ENCODE data around the gene LAMA2.
A peak's percentile ranks its signal among the peaks of the same experiment; 100 is the strongest.
"Not testable (repeated sequence)": the region's sequence is repeated elsewhere in the genome, so short reads cannot be mapped to it uniquely, and the experiment has no call there.

Gene LAMA2

GRCh38 chr6:129159242-129159641 is 276.3 kb downstream of the LAMA2 start:
- peak; percentile 48 for DNase-seq (ENCODE audit: low read depth, low spot score)
- peak overlapping the region; percentile 90 for H3K27ac ChIP-seq
- H3K4me3 ChIP-seq: peak overlapping the region; percentile 94
- H3K36me3 ChIP-seq (ENCODE audit: insufficient read depth, low read length); H3K9me3 ChIP-seq (ENCODE audit: low read depth, low read length): not testable (repeated sequence)
- H3K9ac ChIP-seq (ENCODE audit: insufficient read length): peak overlapping the region; percentile 79
- TF ChIP-seq POLR2AphosphoS5 (IDR thresholded peaks at IDR 0.05; ENCODE audit: borderline replicate concordance, low read depth, low read length): peak; percentile 24; the same call in 1 of the 2 replicates

DNA sequence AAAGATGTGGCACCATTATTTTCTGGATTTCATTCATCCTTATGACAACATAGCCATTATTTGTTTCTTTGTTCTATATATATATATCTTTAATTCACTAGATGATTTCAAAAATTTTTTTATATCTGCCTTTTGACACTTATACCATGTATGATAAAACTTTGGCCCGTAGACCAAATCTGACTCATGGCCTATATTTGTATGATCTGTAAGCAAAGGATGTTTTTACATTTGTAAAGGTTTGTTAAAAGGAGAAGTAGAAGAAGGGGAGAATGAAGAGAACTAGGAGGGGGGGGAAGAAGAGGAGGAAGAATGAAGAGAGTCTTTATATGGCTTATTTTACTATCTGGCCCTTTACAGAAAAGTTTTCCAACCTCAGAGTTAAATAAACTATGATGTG is 279.7 kb downstream of the LAMA2 start:
- Histone ChIP-seq H3K27ac (no peak overlapping the region), H3K4me3 (no peak overlapping the region), H3K9ac (ENCODE audit: insufficient read length) (no peak overlapping the region), H3K36me3 (ENCODE audit: insufficient read depth, low read length) (no peaks in the 10 kb centered on the region), H3K9me3 (ENCODE audit: low read depth, low read length) (no peaks in the 10 kb centered on the region)
- no peak for DNase-seq (ENCODE audit: low read depth, low spot score)
- TF ChIP-seq EZH2 (IDR thresholded peaks at IDR 0.05): no peak
- no peak for TF ChIP-seq FOXP2 (optimal IDR thresholded peaks at IDR 0.05; ENCODE audit: control extremely low read depth, extremely low read length, insufficient read depth)
- TF ChIP-seq POLR2AphosphoS5 (IDR thresholded peaks at IDR 0.05; ENCODE audit: borderline replicate concordance, low read depth, low read length): no peak

DNA sequence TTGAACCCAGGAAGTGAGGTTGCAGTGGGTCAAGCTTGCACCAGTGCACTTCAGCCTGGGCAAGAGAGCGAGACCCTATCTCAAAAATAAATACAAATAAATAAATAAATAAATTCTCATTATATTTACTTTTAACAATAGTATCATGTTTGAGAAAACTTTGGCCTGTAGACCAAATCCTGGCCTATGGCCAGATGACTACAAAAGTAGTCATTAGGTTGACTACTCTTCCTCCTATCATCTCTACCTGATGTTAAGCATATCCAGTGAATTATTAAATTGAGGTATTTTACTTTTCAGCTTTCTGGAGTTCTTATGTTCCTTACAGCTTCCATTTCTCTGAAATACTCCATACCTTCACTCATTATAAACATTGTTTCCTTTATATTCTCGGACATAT is 280.6 kb downstream of the LAMA2 start:
- DNase-seq (ENCODE audit: low read depth, low spot score): no peak
- H3K36me3 ChIP-seq (ENCODE audit: insufficient read depth, low read length): no peaks in the 10 kb centered on the region
- no peaks in the 10 kb centered on the region for H3K9me3 ChIP-seq (ENCODE audit: low read depth, low read length)
- H3K27ac ChIP-seq: no peak overlapping the region
- no peak for TF ChIP-seq EZH2 (IDR thresholded peaks at IDR 0.05)
- TF ChIP-seq POLR2AphosphoS5 (IDR thresholded peaks at IDR 0.05; ENCODE audit: borderline replicate concordance, low read depth, low read length): no peak
- no peak for TF ChIP-seq FOXP2 (optimal IDR thresholded peaks at IDR 0.05; ENCODE audit: control extremely low read depth, extremely low read length, insufficient read depth)
- no peak overlapping the region for H3K9ac ChIP-seq (ENCODE audit: insufficient read length)
- no peak overlapping the region for H3K4me3 ChIP-seq

DNA sequence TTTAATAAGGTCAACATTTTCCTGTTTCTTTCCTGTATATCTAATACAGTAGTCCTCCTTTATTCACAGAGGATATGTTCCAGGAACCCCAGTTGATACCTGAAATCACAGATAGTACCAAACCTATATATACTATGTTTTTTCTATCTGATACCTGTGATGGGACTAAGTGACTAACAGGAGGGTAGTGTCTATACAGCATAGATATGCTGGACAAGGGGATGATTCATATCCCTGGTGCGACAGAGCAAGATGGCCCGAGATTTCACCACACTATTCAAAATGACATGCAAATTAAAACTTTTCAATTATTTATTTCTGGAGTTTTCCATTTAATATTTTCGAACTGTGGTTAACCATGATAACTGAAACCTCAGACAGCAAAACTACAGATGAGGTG is 281.1 kb downstream of the LAMA2 start:
- Histone ChIP-seq H3K27ac (no peak overlapping the region), H3K9me3 (ENCODE audit: low read depth, low read length) (no peaks in the 10 kb centered on the region), H3K4me3 (no peak overlapping the region), H3K9ac (ENCODE audit: insufficient read length) (no peak overlapping the region), H3K36me3 (ENCODE audit: insufficient read depth, low read length) (no peaks in the 10 kb centered on the region)
- TF ChIP-seq POLR2AphosphoS5 (IDR thresholded peaks at IDR 0.05; ENCODE audit: borderline replicate concordance, low read depth, low read length) (no peak), FOXP2 (optimal IDR thresholded peaks at IDR 0.05; ENCODE audit: control extremely low read depth, extremely low read length, insufficient read depth) (no peak)
- DNase-seq (ENCODE audit: low read depth, low spot score): no peak

- not testable (repeated sequence) for H3K27ac ChIP-seq; H3K4me3 ChIP-seq; H3K9me3 ChIP-seq (ENCODE audit: low read depth, low read length); DNase-seq (ENCODE audit: low read depth, low spot score); H3K9ac ChIP-seq (ENCODE audit: insufficient read length); H3K36me3 ChIP-seq (ENCODE audit: insufficient read depth, low read length)
Measured at GRCh38 chr6:129172279-129172995, 289.5 kb downstream of the LAMA2 start.

DNA sequence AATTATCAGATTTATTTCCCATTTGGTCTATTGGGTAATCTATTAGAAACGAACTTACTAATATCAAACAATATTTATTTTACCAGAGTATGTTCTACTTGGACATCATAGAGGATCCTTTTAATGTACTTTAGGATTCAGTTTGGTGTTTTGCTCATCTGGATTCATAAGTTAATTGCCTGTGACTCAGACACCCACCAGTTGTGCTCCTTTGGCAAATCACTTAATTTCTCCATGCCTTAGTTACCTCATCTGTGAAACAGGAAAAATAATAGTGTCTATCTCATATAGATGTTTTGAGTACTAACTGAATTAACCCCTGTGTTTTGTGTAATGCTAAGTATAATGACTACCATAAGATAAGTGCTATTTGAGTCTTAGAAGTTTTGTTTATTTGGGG is 292.1 kb downstream of the LAMA2 start:
- H3K9ac ChIP-seq (ENCODE audit: insufficient read length): no peak overlapping the region
- no peaks in the 10 kb centered on the region for H3K36me3 ChIP-seq (ENCODE audit: insufficient read depth, low read length)
- H3K27ac ChIP-seq: no peak overlapping the region
- no peaks in the 10 kb centered on the region for H3K9me3 ChIP-seq (ENCODE audit: low read depth, low read length)
- DNase-seq (ENCODE audit: low read depth, low spot score): no peak
- no peak for TF ChIP-seq EZH2 (IDR thresholded peaks at IDR 0.05)
- no peak for TF ChIP-seq FOXP2 (optimal IDR thresholded peaks at IDR 0.05; ENCODE audit: control extremely low read depth, extremely low read length, insufficient read depth)
- TF ChIP-seq POLR2AphosphoS5 (IDR thresholded peaks at IDR 0.05; ENCODE audit: borderline replicate concordance, low read depth, low read length): no peak
- no peak overlapping the region for H3K4me3 ChIP-seq

DNA sequence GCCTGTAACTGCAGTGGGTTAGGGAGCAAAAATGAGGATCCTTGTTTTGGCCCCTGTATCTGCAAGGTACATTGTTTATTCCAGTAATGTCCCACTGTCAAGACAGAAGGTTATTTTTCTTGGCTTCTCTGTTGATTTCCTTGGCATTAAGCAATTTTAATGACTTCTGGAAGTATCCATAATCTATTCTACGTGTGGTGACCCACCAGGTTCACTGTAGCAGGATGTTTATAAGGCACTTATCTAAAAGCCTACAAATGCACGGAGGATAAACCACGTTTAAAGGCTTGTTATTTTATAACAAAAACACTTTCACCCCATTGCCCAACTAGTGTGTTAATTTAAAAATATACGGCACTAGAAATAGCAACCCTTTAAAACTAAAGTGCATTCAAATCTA is 294.9 kb downstream of the LAMA2 start:
- H3K9ac ChIP-seq (ENCODE audit: insufficient read length): no peak overlapping the region
- H3K4me3 ChIP-seq: no peak overlapping the region
- no peaks in the 10 kb centered on the region for H3K9me3 ChIP-seq (ENCODE audit: low read depth, low read length)
- no peaks in the 10 kb centered on the region for H3K36me3 ChIP-seq (ENCODE audit: insufficient read depth, low read length)
- TF ChIP-seq EZH2 (IDR thresholded peaks at IDR 0.05): no peak
- TF ChIP-seq FOXP2 (optimal IDR thresholded peaks at IDR 0.05; ENCODE audit: control extremely low read depth, extremely low read length, insufficient read depth): no peak
- TF ChIP-seq POLR2AphosphoS5 (IDR thresholded peaks at IDR 0.05; ENCODE audit: borderline replicate concordance, low read depth, low read length): no peak
- H3K27ac ChIP-seq: no peak overlapping the region
- no peak for DNase-seq (ENCODE audit: low read depth, low spot score)

- Histone ChIP-seq H3K9ac (ENCODE audit: insufficient read length) (no peak overlapping the region), H3K4me3 (no peak overlapping the region), H3K9me3 (ENCODE audit: low read depth, low read length) (no peaks in the 10 kb centered on the region), H3K36me3 (ENCODE audit: insufficient read depth, low read length) (no peaks in the 10 kb centered on the region), H3K27ac (no peak overlapping the region)
- DNase-seq (ENCODE audit: low read depth, low spot score): no peak
- TF ChIP-seq POLR2AphosphoS5 (IDR thresholded peaks at IDR 0.05; ENCODE audit: borderline replicate concordance, low read depth, low read length): no peak
- TF ChIP-seq EZH2 (IDR thresholded peaks at IDR 0.05): no peak
Measured at GRCh38 chr6:129179283-129179682, 296.3 kb downstream of the LAMA2 start.

GRCh38 chr6:129181001-129181400 is 298.1 kb downstream of the LAMA2 start:
- no peaks in the 10 kb centered on the region for H3K9me3 ChIP-seq (ENCODE audit: low read depth, low read length)
- no peaks in the 10 kb centered on the region for H3K36me3 ChIP-seq (ENCODE audit: insufficient read depth, low read length)
- TF ChIP-seq EZH2 (IDR thresholded peaks at IDR 0.05) (no peak), POLR2AphosphoS5 (IDR thresholded peaks at IDR 0.05; ENCODE audit: borderline replicate concordance, low read depth, low read length) (no peak), FOXP2 (optimal IDR thresholded peaks at IDR 0.05; ENCODE audit: control extremely low read depth, extremely low read length, insufficient read depth) (no peak)
- no peak overlapping the region for H3K4me3 ChIP-seq
- H3K27ac ChIP-seq: no peak overlapping the region
- no peak for DNase-seq (ENCODE audit: low read depth, low spot score)
- no peak overlapping the region for H3K9ac ChIP-seq (ENCODE audit: insufficient read length)

All from SK-N-MC (cell line).